IMR-90 (cell line): ENCODE data around the gene EZR. TPM values are rescaled to one million over a fixed set of nuclear protein-coding genes. Genes with fewer than 3 reads are reported as not detected.

Source experiments
- ATAC-seq: fragments of 200-7000 bp; cut with Tn5 transposase; 2 replicates; pipeline ENCODE4 v1.9.1; 2020; ENCODE audit warnings: low read depth, mild to moderate bottlenecking, moderate library complexity
- BruUV-seq: library from RNA; stranded (reverse); fragments of 400-500 nt; replicated peaks from 2 replicates; lab custom pipeline; 2021; lab: Mats Ljungman, UMichigan
- CTCF ChIA-PET: fragments of 300-600 bp; formaldehyde crosslinking; extraction: SDS; loops from one replicate; lab custom pipeline; 2021; ENCODE audit warnings: antibody characterized with exemption; lab: Yijun Ruan, JAX
- POLR2A ChIA-PET: fragments of 300-600 bp; sonication (Branson Sonifier 250); formaldehyde crosslinking; loops from one replicate; lab custom pipeline; 2022; ENCODE audit warnings: antibody characterized with exemption; ENCODE audit not compliant: unreplicated experiment; lab: Charles Lee
- DNase-seq: peaks from one replicate; pipeline ENCODE4 v3.0.0; 2013
- H2AFZ ChIP-seq: replicated peaks from 2 replicates; pipeline ENCODE3; 2013; ENCODE audit warnings: low read length, mild to moderate bottlenecking; ENCODE audit not compliant: poor library complexity
- H2AK5ac ChIP-seq: 2 replicates; pipeline ENCODE4 v1.6.1; 2013; ENCODE audit warnings: low read depth, low read length, inconsistent platforms
- H2AK9ac ChIP-seq: replicated peaks from 2 replicates; pipeline ENCODE3; 2013; ENCODE audit warnings: mild to moderate bottlenecking, low read depth, low read length, moderate library complexity; ENCODE audit not compliant: poor library complexity
- H2BK120ac ChIP-seq: 2 replicates; pipeline ENCODE4 v1.6.1; 2013; ENCODE audit warnings: low read depth, low read length, inconsistent platforms
- H2BK15ac ChIP-seq: 3 replicates; pipeline ENCODE4 v1.6.1; 2013; ENCODE audit warnings: low read depth, low read length, inconsistent platforms
- H2BK20ac ChIP-seq: 2 replicates; pipeline ENCODE4 v1.6.1; 2013; ENCODE audit warnings: low read depth, mild to moderate bottlenecking, inconsistent platforms, low read length, moderate library complexity
- H2BK5ac ChIP-seq: 2 replicates; pipeline ENCODE4 v1.6.1; 2013; ENCODE audit warnings: mild to moderate bottlenecking, low read depth, low read length, inconsistent platforms; ENCODE audit not compliant: poor library complexity, severe bottlenecking
- H3K14ac ChIP-seq: replicated peaks from 2 replicates; pipeline ENCODE4 v1.6.1; 2013; ENCODE audit warnings: low read depth, low read length, inconsistent platforms
- H3K18ac ChIP-seq: 2 replicates; pipeline ENCODE4 v1.6.1; 2013; ENCODE audit warnings: low read depth, low read length, control low read depth
- H3K23ac ChIP-seq: 2 replicates; pipeline ENCODE4 v1.6.1; 2013; ENCODE audit warnings: low read depth, low read length, inconsistent platforms
- H3K27ac ChIP-seq: 2 replicates; pipeline ENCODE4 v1.5.1; 2013; ENCODE audit warnings: mild to moderate bottlenecking, control low read depth, low read length; ENCODE audit not compliant: insufficient read depth
- H3K27me3 ChIP-seq: 2 replicates; pipeline ENCODE4 v1.6.1; 2013; ENCODE audit warnings: low read length; ENCODE audit not compliant: control insufficient read depth, insufficient read depth
- H3K36me3 ChIP-seq: 2 replicates; pipeline ENCODE4 v1.6.1; 2013; ENCODE audit warnings: low read length, mixed read lengths; ENCODE audit not compliant: control insufficient read depth, insufficient read depth
- H3K4ac ChIP-seq: 2 replicates; pipeline ENCODE4 v1.6.1; 2013; ENCODE audit warnings: low read depth, low read length, inconsistent platforms
- H3K4me1 ChIP-seq: 2 replicates; pipeline ENCODE4 v1.6.1; 2013; ENCODE audit warnings: low read length, mixed read lengths; ENCODE audit not compliant: control insufficient read depth, insufficient read depth
- H3K4me2 ChIP-seq: 2 replicates; pipeline ENCODE4 v1.6.1; 2013; ENCODE audit warnings: low read depth, mild to moderate bottlenecking, control low read depth, low read length, moderate library complexity
- H3K4me3 ChIP-seq: 2 replicates; pipeline ENCODE4 v1.5.1; 2013; ENCODE audit warnings: low read depth, mild to moderate bottlenecking, control low read depth, low read length, moderate library complexity; ENCODE audit not compliant: insufficient read depth
- H3K56ac ChIP-seq: 2 replicates; pipeline ENCODE4 v1.6.1; 2013; ENCODE audit warnings: low read length, inconsistent platforms; ENCODE audit not compliant: insufficient read depth; ENCODE audit errors: extremely low read depth
- H3K79me1 ChIP-seq, 2 experiments: 2 replicates each; pipeline ENCODE4 v1.6.1; 2013; ENCODE audit warnings: low read length in 2 of 2, inconsistent platforms in 1 of 2, low read depth in 1 of 2
- H3K9ac ChIP-seq: 2 replicates; pipeline ENCODE4 v1.6.1; 2013; ENCODE audit warnings: low read depth, low read length, control low read depth
- H3K9me1 ChIP-seq: 2 replicates; pipeline ENCODE4 v1.6.1; 2013; ENCODE audit warnings: low read length, inconsistent platforms; ENCODE audit not compliant: insufficient read depth
- H3K9me3 ChIP-seq: 2 replicates; pipeline ENCODE4 v1.6.1; 2013; ENCODE audit warnings: low read length; ENCODE audit not compliant: control insufficient read depth, insufficient read depth
- H4K20me1 ChIP-seq: 2 replicates; pipeline ENCODE4 v1.6.1; 2013; ENCODE audit warnings: low read length, inconsistent platforms; ENCODE audit not compliant: insufficient read depth
- H4K5ac ChIP-seq: 2 replicates; pipeline ENCODE4 v1.6.1; 2013; ENCODE audit warnings: mild to moderate bottlenecking, low read depth, low read length, control low read depth
- H4K8ac ChIP-seq, 2 experiments: 2 replicates each; pipeline ENCODE4 v1.6.1; 2013; ENCODE audit warnings: low read depth in 2 of 2, low read length in 2 of 2, control low read depth in 1 of 2, inconsistent platforms in 1 of 2
- H4K91ac ChIP-seq: 2 replicates; pipeline ENCODE4 v1.6.1; 2013; ENCODE audit warnings: low read depth, low read length, inconsistent platforms; ENCODE audit not compliant: insufficient read depth
- BHLHE40 ChIP-seq: fragments of 150-350 bp; IDR thresholded peaks from 2 replicates; pipeline ENCODE4 v1.6.1; 2016; ENCODE audit warnings: mild to moderate bottlenecking, low read depth, low read length
- CHD1 ChIP-seq: IDR thresholded peaks from 2 replicates; pipeline ENCODE4 v1.6.1; 2012; ENCODE audit warnings: low read depth, low read length, improper control_type of control experiment
- NFE2L2 ChIP-seq: fragments of 150-350 bp; IDR thresholded peaks from 2 replicates; pipeline ENCODE4 v1.6.1; 2016; ENCODE audit warnings: low read depth, mild to moderate bottlenecking, low read length
- WGBS, 2 experiments: methylation state at CpG; one replicate each; pipeline versions ENCODE4 v1.1.5 to v1.1.7; 2013; ENCODE audit warnings: missing lambda C conversion rate in 2 of 2; ENCODE audit not compliant: insufficient read length in 1 of 2; ENCODE audit errors: extremely low coverage in 2 of 2; 5-methylcytosine and 5-hydroxymethylcytosine counted together
- dilution Hi-C: fragments of 300-500 bp; cut with HindIII; formaldehyde crosslinking; loops from one replicate; pipeline ENCODE4 v1.14.3; 2018; ENCODE audit warnings: low sequenced_read_pairs; ENCODE audit not compliant: unreplicated experiment
- in situ Hi-C: fragments of 300-500 bp; cut with MboI; formaldehyde crosslinking; loops from 3 replicates; pipeline ENCODE4 v1.14.3; 2019; ENCODE audit warnings: low sequenced_read_pairs, inconsistent platforms, mixed read lengths
- intact Hi-C: fragments of 100-400 bp; cut with micrococcal nuclease; formaldehyde crosslinking; loops from 2 replicates; pipeline ENCODE4 v1.10.0; 2022
- polyA plus RNA-seq, 3 experiments: library from polyadenylated mRNA; depleted of rRNA; stranded (reverse); fragments of >200 nt; gene quantifications; 2 replicates each; pipeline ENCODE4 v1.2.3, GENCODE V29; 2012; ENCODE audit warnings: low replicate concordance in 1 of 3
- total RNA-seq: library from RNA; depleted of rRNA; stranded (reverse); fragments of >200 nt; gene quantifications from 2 replicates; pipeline ENCODE4 v1.2.3, GENCODE V29; 2012

EZR gene
- total and polyA plus RNA-seq, 2 of the 4 experiments (the other 2 are of a cell fraction): 83.8 to 145 TPM

GRCh38 chr6:158757753-158758090, 61.4 kb downstream of the EZR start:
- ChIA-PET POLR2A (no interaction called here), CTCF (no interaction called here)
- no peak overlapping the region for H3K4me3 ChIP-seq
- H3K18ac ChIP-seq: no peak overlapping the region
- no peak overlapping the region for H4K8ac ChIP-seq
- no peak overlapping the region for H3K27ac ChIP-seq
- H3K4ac ChIP-seq: no peak overlapping the region
- no peak overlapping the region for H2BK15ac ChIP-seq
- no peaks in the 10 kb centered on the region for H3K36me3 ChIP-seq
- H3K9me1 ChIP-seq: peaks cover 3% of the 10 kb centered on the region; the same call in 1 of the 2 replicates
- no peaks in the 10 kb centered on the region for H3K79me1 ChIP-seq
- in situ Hi-C loops (no loop called here), dilution Hi-C loops (no loop called here), intact Hi-C loops (no loop called here)
- H3K27me3 ChIP-seq: no peaks in the 10 kb centered on the region
- H2AK9ac ChIP-seq: no peak overlapping the region
- H4K5ac ChIP-seq: no peak overlapping the region
- no peak overlapping the region for H3K56ac ChIP-seq
- H2BK5ac ChIP-seq: no peak overlapping the region
- TF ChIP-seq NFE2L2 (no peak), CHD1 (no peak), BHLHE40 (no peak)
- no peak for DNase-seq
- H2AFZ ChIP-seq: no peak overlapping the region
- H2BK20ac ChIP-seq: no peak overlapping the region
- BruUV-seq: no TSS peak
- ATAC-seq: no peak
- H3K14ac ChIP-seq: no peak overlapping the region
- 81% methylated on average over 7 of the region's 9 CpGs; no CpG with 5 or more reads in 1 of the 2 experiments for WGBS, 2 experiments
- H3K4me1 ChIP-seq: no peaks in the 10 kb centered on the region; the same call in 1 of the 2 replicates
- H3K9ac ChIP-seq: no peak overlapping the region
- no peak overlapping the region for H3K23ac ChIP-seq
- H4K20me1 ChIP-seq: no peaks in the 10 kb centered on the region; the same call in 1 of the 2 replicates
- no peak overlapping the region for H2BK120ac ChIP-seq
- H2AK5ac ChIP-seq: no peak overlapping the region
- no peak overlapping the region for H3K4me2 ChIP-seq
- no peaks in the 10 kb centered on the region for H3K9me3 ChIP-seq
- no peak overlapping the region for H4K91ac ChIP-seq
